ENCODE measurements around the gene PHLPP1. TPM values are rescaled to one million over a fixed set of nuclear protein-coding genes. Genes with fewer than 3 reads are reported as not detected.

The PHLPP1 gene
- total and polyA plus RNA-seq, 2 of the 13 experiments (the other 11 are each of a cell fraction or from before 2014, with no cell fraction given), result 9.8 to 18.5 TPM

DNA sequence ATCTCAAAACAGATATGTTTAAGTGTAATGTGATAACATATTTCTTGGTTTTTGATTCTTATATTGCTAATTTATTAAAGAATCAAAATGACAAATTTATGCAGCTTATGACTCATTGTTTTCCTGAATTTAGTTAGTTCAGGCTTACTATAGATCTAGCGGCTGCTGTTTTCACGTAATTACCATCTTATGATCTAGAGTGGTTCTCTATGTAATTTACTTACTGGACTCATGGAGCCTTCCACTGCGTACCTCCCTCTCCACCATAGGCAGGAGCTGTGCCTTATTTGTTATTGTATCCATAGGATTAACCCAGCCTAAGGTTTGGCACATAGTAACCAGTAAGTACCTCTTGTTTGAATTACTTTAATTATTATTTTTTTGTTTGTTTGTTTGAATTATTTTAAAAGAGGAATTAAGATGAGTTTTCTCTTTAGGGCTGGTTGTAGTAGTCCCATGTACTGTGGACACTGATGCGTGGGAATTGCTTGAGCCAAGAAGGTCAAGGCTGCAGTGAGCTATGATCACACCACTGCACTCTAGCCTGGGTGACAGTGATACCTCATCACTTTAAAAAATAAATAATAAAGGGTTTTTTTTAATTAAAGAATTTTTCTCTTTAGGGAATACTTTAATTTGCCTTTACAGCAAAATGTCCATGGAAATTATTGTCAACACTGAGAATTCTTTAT lies 165.5 kb downstream of the PHLPP1 start:
- BruUV-seq (replicated peaks), result no TSS peak
- Histone ChIP-seq H3K4me1 (ENCODE audit: insufficient read depth, low read length) (peaks cover 17% of the 10 kb centered on the region), H3K79me2 (ENCODE audit: insufficient read depth, low read length) (peaks cover 6% of the 10 kb centered on the region), H3K4me2 (ENCODE audit: low read depth, low read length) (no peak overlapping the region), H2AFZ (ENCODE audit: low read length) (no peak overlapping the region), H3K9me3 (ENCODE audit: low read length) (no peaks in the 10 kb centered on the region), H3K4me3 (replicated peaks in 1 of 3; ENCODE audit: insufficient read depth in 1 of 3, low read depth in 2 of 3, low read length in 3 of 3) (no peak overlapping the region), H4K20me1 (ENCODE audit: insufficient read depth, low read length) (no peaks in the 10 kb centered on the region; the same call in 1 of the 2 replicates), H3K36me3 (replicated peaks in 1 of 2; ENCODE audit: control insufficient read depth in 1 of 2, insufficient read depth in 2 of 2, low read length in 2 of 2) (0 out of 5 replicates have a peak, but pooled peaks cover 0 to 5% of the 10 kb centered on the region in 2 experiments), H3K9ac (ENCODE audit: insufficient read depth, low read depth, low read length) (no peak overlapping the region), H3K27ac (ENCODE audit: extremely low read length, insufficient read depth, low read length) (no peak overlapping the region), H3K27me3 (ENCODE audit: control insufficient read depth in 1 of 2, insufficient read depth in 2 of 2, low read length in 2 of 2) (no peaks in the 10 kb centered on the region)
- no peak for TF ChIP-seq SP4 (CRISPR knock-in tag; IDR thresholded peaks at IDR 0.05)
- no peak for TF ChIP-seq HMG20B (CRISPR knock-in tag; conservative IDR thresholded peaks at IDR 0.05)
- TF ChIP-seq, protein P1, sequence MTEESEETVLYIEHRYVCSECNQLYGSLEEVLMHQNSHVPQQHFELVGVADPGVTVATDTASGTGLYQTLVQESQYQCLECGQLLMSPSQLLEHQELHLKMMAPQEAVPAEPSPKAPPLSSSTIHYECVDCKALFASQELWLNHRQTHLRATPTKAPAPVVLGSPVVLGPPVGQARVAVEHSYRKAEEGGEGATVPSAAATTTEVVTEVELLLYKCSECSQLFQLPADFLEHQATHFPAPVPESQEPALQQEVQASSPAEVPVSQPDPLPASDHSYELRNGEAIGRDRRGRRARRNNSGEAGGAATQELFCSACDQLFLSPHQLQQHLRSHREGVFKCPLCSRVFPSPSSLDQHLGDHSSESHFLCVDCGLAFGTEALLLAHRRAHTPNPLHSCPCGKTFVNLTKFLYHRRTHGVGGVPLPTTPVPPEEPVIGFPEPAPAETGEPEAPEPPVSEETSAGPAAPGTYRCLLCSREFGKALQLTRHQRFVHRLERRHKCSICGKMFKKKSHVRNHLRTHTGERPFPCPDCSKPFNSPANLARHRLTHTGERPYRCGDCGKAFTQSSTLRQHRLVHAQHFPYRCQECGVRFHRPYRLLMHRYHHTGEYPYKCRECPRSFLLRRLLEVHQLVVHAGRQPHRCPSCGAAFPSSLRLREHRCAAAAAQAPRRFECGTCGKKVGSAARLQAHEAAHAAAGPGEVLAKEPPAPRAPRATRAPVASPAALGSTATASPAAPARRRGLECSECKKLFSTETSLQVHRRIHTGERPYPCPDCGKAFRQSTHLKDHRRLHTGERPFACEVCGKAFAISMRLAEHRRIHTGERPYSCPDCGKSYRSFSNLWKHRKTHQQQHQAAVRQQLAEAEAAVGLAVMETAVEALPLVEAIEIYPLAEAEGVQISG (CRISPR knock-in tag; IDR thresholded peaks at IDR 0.05), result no peak
- no peak for TF ChIP-seq GABPA (IDR thresholded peaks at IDR 0.05; ENCODE audit: low read depth, low read length)
- TF ChIP-seq GABPA (CRISPR knock-in tag; IDR thresholded peaks at IDR 0.05; ENCODE audit: low read depth), result no peak
- no peak for TF ChIP-seq PAX8 (CRISPR knock-in tag; IDR thresholded peaks at IDR 0.05; ENCODE audit: borderline replicate concordance)
- no peak for TF ChIP-seq NFIB (CRISPR knock-in tag; IDR thresholded peaks at IDR 0.05; ENCODE audit: borderline replicate concordance)
- no peak for TF ChIP-seq MTF2 (CRISPR knock-in tag; IDR thresholded peaks at IDR 0.05; ENCODE audit: borderline replicate concordance)
- TF ChIP-seq NFKBIZ (CRISPR knock-in tag; IDR thresholded peaks at IDR 0.05), result no peak
- TF ChIP-seq THYN1 (CRISPR knock-in tag; IDR thresholded peaks at IDR 0.05; ENCODE audit: borderline replicate concordance, low read depth), result no peak
- no peak for TF ChIP-seq SSRP1 (CRISPR knock-in tag; IDR thresholded peaks at IDR 0.05)
- no peak for TF ChIP-seq AHR (CRISPR knock-in tag; IDR thresholded peaks at IDR 0.05)
- TF ChIP-seq, protein P2, sequence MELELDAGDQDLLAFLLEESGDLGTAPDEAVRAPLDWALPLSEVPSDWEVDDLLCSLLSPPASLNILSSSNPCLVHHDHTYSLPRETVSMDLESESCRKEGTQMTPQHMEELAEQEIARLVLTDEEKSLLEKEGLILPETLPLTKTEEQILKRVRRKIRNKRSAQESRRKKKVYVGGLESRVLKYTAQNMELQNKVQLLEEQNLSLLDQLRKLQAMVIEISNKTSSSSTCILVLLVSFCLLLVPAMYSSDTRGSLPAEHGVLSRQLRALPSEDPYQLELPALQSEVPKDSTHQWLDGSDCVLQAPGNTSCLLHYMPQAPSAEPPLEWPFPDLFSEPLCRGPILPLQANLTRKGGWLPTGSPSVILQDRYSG (CRISPR knock-in tag; IDR thresholded peaks at IDR 0.05), result no peak
- in situ Hi-C loops (cut with HindIII; ENCODE audit: extremely low pct_ligation_motif_present, low pct_unique_long_range_greater_than_20kb) (no loop called here), intact Hi-C loops (cut with micrococcal nuclease; ENCODE audit: unreplicated experiment) (loop anchor here (5.0 kb wide), 1 partner anchor 301 kb away; no protein-coding TSS in a partner anchor)
- CTCF ChIA-PET (ENCODE audit: low intra/inter-chr PET ratio, low total read pairs), result no interaction called here
- ATAC-seq (no peak), DNase-seq (ENCODE audit: low spot score) (no peak), FAIRE-seq (no peak)
- 98% methylated on average over 4 of the region's 4 CpGs for WGBS (ENCODE audit: low lambda C conversion rate)
- POLR2A ChIA-PET, result no interaction called here
